Measurements from ENCODE around the gene MMP14. TPM values are rescaled to one million over a fixed set of nuclear protein-coding genes. Genes with fewer than 3 reads are reported as not detected.

The MMP14 gene
- total and polyA plus RNA-seq, 9 of the 15 experiments (the other 6 are each of a cell fraction or from before 2014, with no cell fraction given) = 0.36 to 5.8 (median 1.3) TPM; not detected in 2

DNA sequence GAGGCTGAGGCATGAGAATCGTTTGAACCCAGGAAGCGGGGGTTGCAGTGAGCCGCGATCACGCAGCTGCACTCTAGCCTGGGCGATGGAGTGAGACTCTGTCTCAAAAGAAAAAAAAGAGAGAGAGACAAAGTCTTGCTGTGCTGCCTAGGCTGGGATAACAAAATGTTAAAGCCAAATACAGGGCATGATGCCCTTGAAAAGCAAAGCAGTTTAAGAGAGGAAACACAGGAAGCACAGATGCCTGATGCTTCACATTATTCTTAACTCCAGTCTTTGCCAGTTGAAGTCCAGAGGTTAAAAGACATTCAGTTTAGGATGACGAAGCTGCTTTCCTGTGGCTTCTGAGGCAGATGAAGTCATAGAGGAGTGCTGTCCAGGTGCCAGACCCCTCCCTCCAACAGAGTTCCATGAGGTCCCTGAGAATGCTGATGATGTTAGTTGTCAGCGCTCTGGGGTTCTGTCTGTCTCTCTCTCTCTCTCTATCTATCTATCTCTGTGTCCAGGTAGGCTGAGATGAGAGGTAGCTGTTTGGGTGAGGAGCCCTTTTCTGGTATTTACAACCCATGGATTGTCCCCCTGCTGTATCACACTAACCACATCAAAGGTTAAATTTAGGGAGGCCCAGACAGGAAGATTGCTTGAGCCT lies 11.6 kb upstream of the MMP14 start (continued):
- TF ChIP-seq, protein P1, sequence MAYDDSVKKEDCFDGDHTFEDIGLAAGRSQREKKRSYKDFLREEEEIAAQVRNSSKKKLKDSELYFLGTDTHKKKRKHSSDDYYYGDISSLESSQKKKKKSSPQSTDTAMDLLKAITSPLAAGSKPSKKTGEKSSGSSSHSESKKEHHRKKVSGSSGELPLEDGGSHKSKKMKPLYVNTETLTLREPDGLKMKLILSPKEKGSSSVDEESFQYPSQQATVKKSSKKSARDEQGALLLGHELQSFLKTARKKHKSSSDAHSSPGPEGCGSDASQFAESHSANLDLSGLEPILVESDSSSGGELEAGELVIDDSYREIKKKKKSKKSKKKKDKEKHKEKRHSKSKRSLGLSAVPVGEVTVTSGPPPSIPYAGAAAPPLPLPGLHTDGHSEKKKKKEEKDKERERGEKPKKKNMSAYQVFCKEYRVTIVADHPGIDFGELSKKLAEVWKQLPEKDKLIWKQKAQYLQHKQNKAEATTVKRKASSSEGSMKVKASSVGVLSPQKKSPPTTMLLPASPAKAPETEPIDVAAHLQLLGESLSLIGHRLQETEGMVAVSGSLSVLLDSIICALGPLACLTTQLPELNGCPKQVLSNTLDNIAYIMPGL (CRISPR knock-in tag; IDR thresholded peaks at IDR 0.05) = no peak
- TF ChIP-seq NCOA1 (IDR thresholded peaks at IDR 0.05; ENCODE audit: low read depth) = peak; percentile 54; the same call in 1 of the 2 replicates
- TF ChIP-seq CREB1 (IDR thresholded peaks at IDR 0.05) = 0 out of 2 replicates have a peak, but pooled peaks have one; percentile 46
- TF ChIP-seq CREB1 (CRISPR knock-in tag; IDR thresholded peaks at IDR 0.05) = peak; percentile 58; the same call in 1 of the 2 replicates
- TF ChIP-seq, protein P2, sequence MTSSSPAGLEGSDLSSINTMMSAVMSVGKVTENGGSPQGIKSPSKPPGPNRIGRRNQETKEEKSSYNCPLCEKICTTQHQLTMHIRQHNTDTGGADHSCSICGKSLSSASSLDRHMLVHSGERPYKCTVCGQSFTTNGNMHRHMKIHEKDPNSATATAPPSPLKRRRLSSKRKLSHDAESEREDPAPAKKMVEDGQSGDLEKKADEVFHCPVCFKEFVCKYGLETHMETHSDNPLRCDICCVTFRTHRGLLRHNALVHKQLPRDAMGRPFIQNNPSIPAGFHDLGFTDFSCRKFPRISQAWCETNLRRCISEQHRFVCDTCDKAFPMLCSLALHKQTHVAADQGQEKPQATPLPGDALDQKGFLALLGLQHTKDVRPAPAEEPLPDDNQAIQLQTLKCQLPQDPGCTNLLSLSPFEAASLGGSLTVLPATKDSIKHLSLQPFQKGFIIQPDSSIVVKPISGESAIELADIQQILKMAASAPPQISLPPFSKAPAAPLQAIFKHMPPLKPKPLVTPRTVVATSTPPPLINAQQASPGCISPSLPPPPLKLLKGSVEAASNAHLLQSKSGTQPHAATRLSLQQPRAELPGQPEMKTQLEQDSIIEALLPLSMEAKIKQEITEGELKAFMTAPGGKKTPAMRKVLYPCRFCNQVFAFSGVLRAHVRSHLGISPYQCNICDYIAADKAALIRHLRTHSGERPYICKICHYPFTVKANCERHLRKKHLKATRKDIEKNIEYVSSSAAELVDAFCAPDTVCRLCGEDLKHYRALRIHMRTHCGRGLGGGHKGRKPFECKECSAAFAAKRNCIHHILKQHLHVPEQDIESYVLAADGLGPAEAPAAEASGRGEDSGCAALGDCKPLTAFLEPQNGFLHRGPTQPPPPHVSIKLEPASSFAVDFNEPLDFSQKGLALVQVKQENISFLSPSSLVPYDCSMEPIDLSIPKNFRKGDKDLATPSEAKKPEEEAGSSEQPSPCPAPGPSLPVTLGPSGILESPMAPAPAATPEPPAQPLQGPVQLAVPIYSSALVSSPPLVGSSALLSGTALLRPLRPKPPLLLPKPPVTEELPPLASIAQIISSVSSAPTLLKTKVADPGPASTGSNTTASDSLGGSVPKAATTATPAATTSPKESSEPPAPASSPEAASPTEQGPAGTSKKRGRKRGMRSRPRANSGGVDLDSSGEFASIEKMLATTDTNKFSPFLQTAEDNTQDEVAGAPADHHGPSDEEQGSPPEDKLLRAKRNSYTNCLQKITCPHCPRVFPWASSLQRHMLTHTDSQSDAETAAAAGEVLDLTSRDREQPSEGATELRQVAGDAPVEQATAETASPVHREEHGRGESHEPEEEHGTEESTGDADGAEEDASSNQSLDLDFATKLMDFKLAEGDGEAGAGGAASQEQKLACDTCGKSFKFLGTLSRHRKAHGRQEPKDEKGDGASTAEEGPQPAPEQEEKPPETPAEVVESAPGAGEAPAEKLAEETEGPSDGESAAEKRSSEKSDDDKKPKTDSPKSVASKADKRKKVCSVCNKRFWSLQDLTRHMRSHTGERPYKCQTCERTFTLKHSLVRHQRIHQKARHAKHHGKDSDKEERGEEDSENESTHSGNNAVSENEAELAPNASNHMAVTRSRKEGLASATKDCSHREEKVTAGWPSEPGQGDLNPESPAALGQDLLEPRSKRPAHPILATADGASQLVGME (CRISPR knock-in tag; IDR thresholded peaks at IDR 0.05) = no peak
- TF ChIP-seq, protein P3, sequence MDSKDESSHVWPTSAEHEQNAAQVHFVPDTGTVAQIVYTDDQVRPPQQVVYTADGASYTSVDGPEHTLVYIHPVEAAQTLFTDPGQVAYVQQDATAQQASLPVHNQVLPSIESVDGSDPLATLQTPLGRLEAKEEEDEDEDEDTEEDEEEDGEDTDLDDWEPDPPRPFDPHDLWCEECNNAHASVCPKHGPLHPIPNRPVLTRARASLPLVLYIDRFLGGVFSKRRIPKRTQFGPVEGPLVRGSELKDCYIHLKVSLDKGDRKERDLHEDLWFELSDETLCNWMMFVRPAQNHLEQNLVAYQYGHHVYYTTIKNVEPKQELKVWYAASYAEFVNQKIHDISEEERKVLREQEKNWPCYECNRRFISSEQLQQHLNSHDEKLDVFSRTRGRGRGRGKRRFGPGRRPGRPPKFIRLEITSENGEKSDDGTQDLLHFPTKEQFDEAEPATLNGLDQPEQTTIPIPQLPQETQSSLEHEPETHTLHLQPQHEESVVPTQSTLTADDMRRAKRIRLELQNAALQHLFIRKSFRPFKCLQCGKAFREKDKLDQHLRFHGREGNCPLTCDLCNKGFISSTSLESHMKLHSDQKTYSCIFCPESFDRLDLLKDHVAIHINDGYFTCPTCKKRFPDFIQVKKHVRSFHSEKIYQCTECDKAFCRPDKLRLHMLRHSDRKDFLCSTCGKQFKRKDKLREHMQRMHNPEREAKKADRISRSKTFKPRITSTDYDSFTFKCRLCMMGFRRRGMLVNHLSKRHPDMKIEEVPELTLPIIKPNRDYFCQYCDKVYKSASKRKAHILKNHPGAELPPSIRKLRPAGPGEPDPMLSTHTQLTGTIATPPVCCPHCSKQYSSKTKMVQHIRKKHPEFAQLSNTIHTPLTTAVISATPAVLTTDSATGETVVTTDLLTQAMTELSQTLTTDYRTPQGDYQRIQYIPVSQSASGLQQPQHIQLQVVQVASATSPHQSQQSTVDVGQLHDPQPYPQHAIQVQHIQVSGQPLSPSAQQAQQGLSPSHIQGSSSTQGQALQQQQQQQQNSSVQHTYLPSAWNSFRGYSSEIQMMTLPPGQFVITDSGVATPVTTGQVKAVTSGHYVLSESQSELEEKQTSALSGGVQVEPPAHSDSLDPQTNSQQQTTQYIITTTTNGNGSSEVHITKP (IDR thresholded peaks at IDR 0.05; ENCODE audit: partially characterized antibody) = no peak
- TF ChIP-seq NRF1 (conservative IDR thresholded peaks at IDR 0.05 in 1 of 2, IDR thresholded peaks at IDR 0.05 in 1 of 2) = no peak
- no peak; the same call in 1 of the 2 replicates for TF ChIP-seq PHF8 (IDR thresholded peaks at IDR 0.05; ENCODE audit: borderline replicate concordance, low read length)
- no peak for TF ChIP-seq SNRNP70 (optimal IDR thresholded peaks at IDR 0.05; ENCODE audit: low read depth, low read length)
- TF ChIP-seq ETV6 (IDR thresholded peaks at IDR 0.05; ENCODE audit: borderline replicate concordance in 1 of 2, low read depth in 2 of 2, low read length in 1 of 2) = no peak
- no peak for TF ChIP-seq ETV6 (CRISPR knock-in tag; IDR thresholded peaks at IDR 0.05; ENCODE audit: borderline replicate concordance)
- TF ChIP-seq, protein P4, sequence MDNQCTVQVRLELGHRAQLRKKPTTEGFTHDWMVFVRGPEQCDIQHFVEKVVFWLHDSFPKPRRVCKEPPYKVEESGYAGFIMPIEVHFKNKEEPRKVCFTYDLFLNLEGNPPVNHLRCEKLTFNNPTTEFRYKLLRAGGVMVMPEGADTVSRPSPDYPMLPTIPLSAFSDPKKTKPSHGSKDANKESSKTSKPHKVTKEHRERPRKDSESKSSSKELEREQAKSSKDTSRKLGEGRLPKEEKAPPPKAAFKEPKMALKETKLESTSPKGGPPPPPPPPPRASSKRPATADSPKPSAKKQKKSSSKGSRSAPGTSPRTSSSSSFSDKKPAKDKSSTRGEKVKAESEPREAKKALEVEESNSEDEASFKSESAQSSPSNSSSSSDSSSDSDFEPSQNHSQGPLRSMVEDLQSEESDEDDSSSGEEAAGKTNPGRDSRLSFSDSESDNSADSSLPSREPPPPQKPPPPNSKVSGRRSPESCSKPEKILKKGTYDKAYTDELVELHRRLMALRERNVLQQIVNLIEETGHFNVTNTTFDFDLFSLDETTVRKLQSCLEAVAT (IDR thresholded peaks at IDR 0.05) = peak in 1 of 2 experiments; percentile 55; a peak in 1 of 4 replicates
- no peak for TF ChIP-seq SLC30A9 (CRISPR knock-in tag; IDR thresholded peaks at IDR 0.05)

Data from K562 (cell line).